IMR-90 (cell line): ENCODE data around the gene RGS17. TPM values are rescaled to one million over a fixed set of nuclear protein-coding genes. Genes with fewer than 3 reads are reported as not detected.

Experiments used
- ATAC-seq: fragments of 200-7000 bp; cut with Tn5 transposase; 2 replicates; pipeline ENCODE4 v1.9.1; 2020; ENCODE audit warnings: low read depth, mild to moderate bottlenecking, moderate library complexity
- BruUV-seq: library from RNA; stranded (reverse); fragments of 400-500 nt; replicated peaks from 2 replicates; lab custom pipeline; 2021; lab: Mats Ljungman, UMichigan
- CTCF ChIA-PET: fragments of 300-600 bp; formaldehyde crosslinking; extraction: SDS; loops from one replicate; lab custom pipeline; 2021; ENCODE audit warnings: antibody characterized with exemption; lab: Yijun Ruan, JAX
- POLR2A ChIA-PET: fragments of 300-600 bp; sonication (Branson Sonifier 250); formaldehyde crosslinking; loops from one replicate; lab custom pipeline; 2022; ENCODE audit warnings: antibody characterized with exemption; ENCODE audit not compliant: unreplicated experiment; lab: Charles Lee
- DNase-seq: peaks from one replicate; pipeline ENCODE4 v3.0.0; 2013
- H2AFZ ChIP-seq: replicated peaks from 2 replicates; pipeline ENCODE3; 2013; ENCODE audit warnings: low read length, mild to moderate bottlenecking; ENCODE audit not compliant: poor library complexity
- H2AK5ac ChIP-seq: 2 replicates; pipeline ENCODE4 v1.6.1; 2013; ENCODE audit warnings: low read depth, low read length, inconsistent platforms
- H2AK9ac ChIP-seq: replicated peaks from 2 replicates; pipeline ENCODE3; 2013; ENCODE audit warnings: mild to moderate bottlenecking, low read depth, low read length, moderate library complexity; ENCODE audit not compliant: poor library complexity
- H2BK120ac ChIP-seq: 2 replicates; pipeline ENCODE4 v1.6.1; 2013; ENCODE audit warnings: low read depth, low read length, inconsistent platforms
- H2BK15ac ChIP-seq: 3 replicates; pipeline ENCODE4 v1.6.1; 2013; ENCODE audit warnings: low read depth, low read length, inconsistent platforms
- H2BK20ac ChIP-seq: 2 replicates; pipeline ENCODE4 v1.6.1; 2013; ENCODE audit warnings: low read depth, mild to moderate bottlenecking, inconsistent platforms, low read length, moderate library complexity
- H2BK5ac ChIP-seq: 2 replicates; pipeline ENCODE4 v1.6.1; 2013; ENCODE audit warnings: mild to moderate bottlenecking, low read depth, low read length, inconsistent platforms; ENCODE audit not compliant: poor library complexity, severe bottlenecking
- H3K14ac ChIP-seq: replicated peaks from 2 replicates; pipeline ENCODE4 v1.6.1; 2013; ENCODE audit warnings: low read depth, low read length, inconsistent platforms
- H3K18ac ChIP-seq: 2 replicates; pipeline ENCODE4 v1.6.1; 2013; ENCODE audit warnings: low read depth, low read length, control low read depth
- H3K23ac ChIP-seq: 2 replicates; pipeline ENCODE4 v1.6.1; 2013; ENCODE audit warnings: low read depth, low read length, inconsistent platforms
- H3K27ac ChIP-seq: 2 replicates; pipeline ENCODE4 v1.5.1; 2013; ENCODE audit warnings: mild to moderate bottlenecking, control low read depth, low read length; ENCODE audit not compliant: insufficient read depth
- H3K27me3 ChIP-seq: 2 replicates; pipeline ENCODE4 v1.6.1; 2013; ENCODE audit warnings: low read length; ENCODE audit not compliant: control insufficient read depth, insufficient read depth
- H3K36me3 ChIP-seq: 2 replicates; pipeline ENCODE4 v1.6.1; 2013; ENCODE audit warnings: low read length, mixed read lengths; ENCODE audit not compliant: control insufficient read depth, insufficient read depth
- H3K4ac ChIP-seq: 2 replicates; pipeline ENCODE4 v1.6.1; 2013; ENCODE audit warnings: low read depth, low read length, inconsistent platforms
- H3K4me1 ChIP-seq: 2 replicates; pipeline ENCODE4 v1.6.1; 2013; ENCODE audit warnings: low read length, mixed read lengths; ENCODE audit not compliant: control insufficient read depth, insufficient read depth
- H3K4me2 ChIP-seq: 2 replicates; pipeline ENCODE4 v1.6.1; 2013; ENCODE audit warnings: low read depth, mild to moderate bottlenecking, control low read depth, low read length, moderate library complexity
- H3K4me3 ChIP-seq: 2 replicates; pipeline ENCODE4 v1.5.1; 2013; ENCODE audit warnings: low read depth, mild to moderate bottlenecking, control low read depth, low read length, moderate library complexity; ENCODE audit not compliant: insufficient read depth
- H3K56ac ChIP-seq: 2 replicates; pipeline ENCODE4 v1.6.1; 2013; ENCODE audit warnings: low read length, inconsistent platforms; ENCODE audit not compliant: insufficient read depth; ENCODE audit errors: extremely low read depth
- H3K79me1 ChIP-seq, 2 experiments: 2 replicates each; pipeline ENCODE4 v1.6.1; 2013; ENCODE audit warnings: low read length in 2 of 2, inconsistent platforms in 1 of 2, low read depth in 1 of 2
- H3K9ac ChIP-seq: 2 replicates; pipeline ENCODE4 v1.6.1; 2013; ENCODE audit warnings: low read depth, low read length, control low read depth
- H3K9me1 ChIP-seq: 2 replicates; pipeline ENCODE4 v1.6.1; 2013; ENCODE audit warnings: low read length, inconsistent platforms; ENCODE audit not compliant: insufficient read depth
- H3K9me3 ChIP-seq: 2 replicates; pipeline ENCODE4 v1.6.1; 2013; ENCODE audit warnings: low read length; ENCODE audit not compliant: control insufficient read depth, insufficient read depth
- H4K20me1 ChIP-seq: 2 replicates; pipeline ENCODE4 v1.6.1; 2013; ENCODE audit warnings: low read length, inconsistent platforms; ENCODE audit not compliant: insufficient read depth
- H4K5ac ChIP-seq: 2 replicates; pipeline ENCODE4 v1.6.1; 2013; ENCODE audit warnings: mild to moderate bottlenecking, low read depth, low read length, control low read depth
- H4K8ac ChIP-seq, 2 experiments: 2 replicates each; pipeline ENCODE4 v1.6.1; 2013; ENCODE audit warnings: low read depth in 2 of 2, low read length in 2 of 2, control low read depth in 1 of 2, inconsistent platforms in 1 of 2
- H4K91ac ChIP-seq: 2 replicates; pipeline ENCODE4 v1.6.1; 2013; ENCODE audit warnings: low read depth, low read length, inconsistent platforms; ENCODE audit not compliant: insufficient read depth
- BHLHE40 ChIP-seq: fragments of 150-350 bp; IDR thresholded peaks from 2 replicates; pipeline ENCODE4 v1.6.1; 2016; ENCODE audit warnings: mild to moderate bottlenecking, low read depth, low read length
- CEBPB ChIP-seq: IDR thresholded peaks from 2 replicates; pipeline ENCODE4 v1.6.1; 2012; ENCODE audit warnings: low read depth, low read length, improper control_type of control experiment
- CHD1 ChIP-seq: IDR thresholded peaks from 2 replicates; pipeline ENCODE4 v1.6.1; 2012; ENCODE audit warnings: low read depth, low read length, improper control_type of control experiment
- CTCF ChIP-seq: conservative IDR thresholded peaks from 2 replicates; pipeline ENCODE4 v1.5.1; 2012; ENCODE audit warnings: mild to moderate bottlenecking, low read depth, low read length, improper control_type of control experiment
- ELK1 ChIP-seq: fragments of 150-350 bp; IDR thresholded peaks from 2 replicates; pipeline ENCODE4 v1.6.1; 2016; ENCODE audit warnings: low read depth, mild to moderate bottlenecking, low read length, moderate library complexity, borderline replicate concordance
- FOS ChIP-seq: fragments of 150-350 bp; IDR thresholded peaks from 2 replicates; pipeline ENCODE4 v1.6.1; 2016; ENCODE audit warnings: low read depth, low read length
- MAFK ChIP-seq: IDR thresholded peaks from 2 replicates; pipeline ENCODE4 v1.6.1; 2012; ENCODE audit warnings: low read depth, low read length, improper control_type of control experiment
- MAZ ChIP-seq: IDR thresholded peaks from 2 replicates; pipeline ENCODE4 v1.6.1; 2012; ENCODE audit warnings: low read depth, mild to moderate bottlenecking, low read length, improper control_type of control experiment, moderate library complexity, borderline replicate concordance
- MXI1 ChIP-seq: IDR thresholded peaks from 2 replicates; pipeline ENCODE4 v1.6.1; 2012; ENCODE audit warnings: low read depth, mild to moderate bottlenecking, low read length, moderate library complexity, borderline replicate concordance
- NFE2L2 ChIP-seq: fragments of 150-350 bp; IDR thresholded peaks from 2 replicates; pipeline ENCODE4 v1.6.1; 2016; ENCODE audit warnings: low read depth, mild to moderate bottlenecking, low read length
- POLR2A ChIP-seq: IDR thresholded peaks from 2 replicates; pipeline ENCODE4 v1.6.1; 2012; ENCODE audit warnings: mild to moderate bottlenecking, low read depth, low read length
- RAD21 ChIP-seq: IDR thresholded peaks from 2 replicates; pipeline ENCODE4 v1.6.1; 2012; ENCODE audit warnings: low read length, improper control_type of control experiment
- RCOR1 ChIP-seq: IDR thresholded peaks from 2 replicates; pipeline ENCODE4 v1.6.1; 2012; ENCODE audit warnings: mild to moderate bottlenecking, low read length, improper control_type of control experiment; ENCODE audit not compliant: insufficient replicate concordance
- RFX5 ChIP-seq: IDR thresholded peaks from 2 replicates; pipeline ENCODE4 v1.8.0; 2012; ENCODE audit warnings: low read depth, mild to moderate bottlenecking, low read length, moderate library complexity
- SMC3 ChIP-seq: fragments of 150-350 bp; IDR thresholded peaks from 2 replicates; pipeline ENCODE4 v1.6.1; 2016; ENCODE audit warnings: low read depth, mild to moderate bottlenecking, antibody characterized with exemption, low read length, moderate library complexity
- USF2 ChIP-seq: fragments of 150-350 bp; IDR thresholded peaks from 2 replicates; pipeline ENCODE4 v1.6.1; 2017; ENCODE audit warnings: mild to moderate bottlenecking, antibody characterized with exemption, low read length, low read depth
- WGBS, 2 experiments: methylation state at CpG; one replicate each; pipeline versions ENCODE4 v1.1.5 to v1.1.7; 2013; ENCODE audit warnings: missing lambda C conversion rate in 2 of 2; ENCODE audit not compliant: insufficient read length in 1 of 2; ENCODE audit errors: extremely low coverage in 2 of 2; 5-methylcytosine and 5-hydroxymethylcytosine counted together
- dilution Hi-C: fragments of 300-500 bp; cut with HindIII; formaldehyde crosslinking; loops from one replicate; pipeline ENCODE4 v1.14.3; 2018; ENCODE audit warnings: low sequenced_read_pairs; ENCODE audit not compliant: unreplicated experiment
- in situ Hi-C: fragments of 300-500 bp; cut with MboI; formaldehyde crosslinking; loops from 3 replicates; pipeline ENCODE4 v1.14.3; 2019; ENCODE audit warnings: low sequenced_read_pairs, inconsistent platforms, mixed read lengths
- intact Hi-C: fragments of 100-400 bp; cut with micrococcal nuclease; formaldehyde crosslinking; loops from 2 replicates; pipeline ENCODE4 v1.10.0; 2022
- polyA plus RNA-seq, 3 experiments: library from polyadenylated mRNA; depleted of rRNA; stranded (reverse); fragments of >200 nt; gene quantifications; 2 replicates each; pipeline ENCODE4 v1.2.3, GENCODE V29; 2012; ENCODE audit warnings: low replicate concordance in 1 of 3
- total RNA-seq: library from RNA; depleted of rRNA; stranded (reverse); fragments of >200 nt; gene quantifications from 2 replicates; pipeline ENCODE4 v1.2.3, GENCODE V29; 2012

Gene RGS17
- total and polyA plus RNA-seq, 2 of the 4 experiments (the other 2 are of a cell fraction): 0.75 to 1.4 TPM

- in situ Hi-C loops: no loop called here
- peaks cover 9% of the 10 kb centered on the region for H3K36me3 ChIP-seq
- no CpG with 5 or more reads among the region's 4 CpGs for WGBS, 2 experiments
Measured at GRCh38 chr6:152975204-152975915, 155.7 kb downstream of the RGS17 start.

More at GRCh38 chr6:152975204-152975915, 155.7 kb downstream of the RGS17 start:
- POLR2A ChIA-PET: no interaction called here
- Histone ChIP-seq H2AFZ (no peak overlapping the region), H3K18ac (no peak overlapping the region), H3K14ac (no peak overlapping the region), H3K4me2 (peak overlapping the region; percentile 74; the same call in 1 of the 2 replicates), H2BK120ac (no peak overlapping the region), H3K9me1 (peaks cover 5% of the 10 kb centered on the region; the same call in 1 of the 2 replicates), H4K20me1 (peaks cover 19% of the 10 kb centered on the region), H3K23ac (no peak overlapping the region), H3K4me3 (no peak overlapping the region), H4K5ac (no peak overlapping the region; the same call in 1 of the 2 replicates), H2AK5ac (no peak overlapping the region), H2BK15ac (no peak overlapping the region), H3K27me3 (no peaks in the 10 kb centered on the region), H3K9ac (no peak overlapping the region), H2AK9ac (no peak overlapping the region), H4K91ac (no peak overlapping the region), H3K79me1 (peaks cover 0 to 7% of the 10 kb centered on the region in 2 experiments; a peak in 2 of 4 replicates), H2BK5ac (peak overlapping the region; percentile 24), H3K4ac (no peak overlapping the region), H3K56ac (no peak overlapping the region), H3K4me1 (peaks cover 5% of the 10 kb centered on the region), H2BK20ac (no peak overlapping the region), H3K27ac (no peak overlapping the region), H4K8ac (no peak overlapping the region), H3K9me3 (no peaks in the 10 kb centered on the region)
- TF ChIP-seq ELK1 (no peak), RFX5 (no peak), SMC3 (no peak), FOS (no peak), RCOR1 (no peak), USF2 (no peak), NFE2L2 (no peak), MXI1 (no peak), BHLHE40 (no peak), CEBPB (no peak), RAD21 (no peak), POLR2A (no peak), CHD1 (no peak), MAZ (no peak), MAFK (no peak), CTCF (no peak)
- no TSS peak for BruUV-seq
- DNase-seq: no peak
- CTCF ChIA-PET: no interaction called here
- intact Hi-C loops: no loop called here
- ATAC-seq: no peak
- dilution Hi-C loops: no loop called here
